KOPT-K1 (cell line): ENCODE measurements around the gene LGALS9.
"Not testable (repeated sequence)": the region's sequence is repeated elsewhere in the genome, so short reads cannot be mapped to it uniquely, and the experiment has no call there.

ENCODE experiments used
- H3K27ac ChIP-seq: fragments of 200-600 bp; sonication (generic); 2 replicates; pipeline ENCODE4 v1.5.1; 2016; ENCODE audit warnings: antibody characterized with exemption, mild to moderate bottlenecking, low read depth, low read length; ENCODE audit not compliant: poor library complexity, severe bottlenecking
- H3K36me3 ChIP-seq: fragments of 200-600 bp; sonication (generic); 2 replicates; pipeline ENCODE4 v1.5.1; 2017; ENCODE audit warnings: antibody characterized with exemption, mild to moderate bottlenecking, low read length, moderate library complexity; ENCODE audit not compliant: insufficient read depth
- H3K9me3 ChIP-seq: fragments of 200-600 bp; sonication (generic); 2 replicates; pipeline ENCODE4 v1.5.1; 2017; ENCODE audit warnings: antibody characterized with exemption, low read length, mild to moderate bottlenecking; ENCODE audit not compliant: insufficient read depth, poor library complexity, severe bottlenecking

LGALS9 gene

DNA sequence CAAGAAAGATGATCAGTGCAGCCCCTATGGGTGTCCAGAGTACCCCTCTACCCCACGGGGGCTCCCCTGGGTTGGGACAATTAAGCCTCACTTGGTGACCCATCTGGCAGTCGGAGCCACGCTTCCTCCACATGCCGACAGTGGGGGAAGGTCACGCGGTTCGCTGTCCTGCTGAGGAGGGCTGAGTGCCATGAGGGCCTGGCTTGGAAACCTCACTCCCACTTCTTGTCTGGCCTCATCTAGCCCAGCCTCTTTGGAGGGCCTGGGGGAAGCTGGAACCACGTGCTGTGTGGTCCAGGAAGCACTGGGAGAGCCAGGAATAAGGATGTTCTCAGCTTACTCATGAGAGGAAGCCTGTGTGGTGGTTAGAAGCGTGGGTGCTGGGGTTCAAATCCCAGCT lies 1.8 kb downstream of the LGALS9 start:
- not testable (repeated sequence) for H3K36me3 ChIP-seq, H3K9me3 ChIP-seq, H3K27ac ChIP-seq

DNA sequence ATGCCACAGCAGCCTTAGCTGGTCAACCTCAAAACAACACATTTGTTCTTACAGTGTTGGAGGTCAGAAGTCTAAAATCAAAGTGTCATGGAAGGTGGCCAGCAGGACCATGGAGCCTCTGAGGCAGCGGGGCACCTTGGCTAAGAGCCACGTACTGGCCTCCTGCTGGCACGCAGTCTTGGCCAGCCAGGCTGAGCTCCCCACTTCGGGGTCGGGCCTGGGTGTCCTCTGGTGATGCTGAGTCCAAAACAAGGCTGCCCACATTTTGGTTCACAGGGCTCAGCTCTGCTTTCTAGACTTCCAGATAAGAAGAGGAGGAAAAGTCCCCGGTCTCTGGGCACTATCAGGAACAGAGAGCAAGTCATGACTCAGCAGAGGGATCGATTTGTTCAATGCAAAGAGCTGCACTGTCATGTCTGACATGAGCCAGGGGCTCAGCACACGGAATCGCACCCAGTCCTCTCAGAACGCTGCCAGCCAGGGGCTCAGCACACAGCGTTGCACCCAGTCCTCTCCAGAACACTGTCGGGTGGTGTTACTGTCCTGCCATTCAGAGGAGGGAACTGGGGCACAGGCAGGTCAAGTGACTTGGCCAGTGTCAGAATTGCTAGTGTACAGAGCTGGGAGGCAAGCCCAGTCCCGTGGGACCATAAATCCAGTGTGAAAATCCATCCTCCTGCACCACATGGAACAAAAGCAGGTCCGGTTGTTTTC lies 2.5 kb downstream of the LGALS9 start:
- Histone ChIP-seq H3K9me3 (no peaks in the 10 kb centered on the region), H3K27ac (no peak overlapping the region), H3K36me3 (no peaks in the 10 kb centered on the region)

DNA sequence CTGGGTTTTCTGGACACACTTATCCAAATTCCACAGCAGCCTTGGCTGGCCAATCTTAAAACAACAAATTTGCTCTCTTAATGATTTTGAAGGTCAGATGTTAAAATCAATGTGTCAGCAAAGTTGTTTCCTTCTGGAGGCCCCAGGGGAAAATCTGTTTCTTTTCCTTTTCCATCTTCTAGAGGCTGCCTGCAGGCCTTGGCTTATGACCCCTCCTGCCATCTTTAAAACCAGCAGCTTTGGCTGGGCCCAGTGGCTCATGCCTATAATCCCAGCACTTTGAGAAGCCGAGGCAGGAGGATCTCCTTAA lies 3.0 kb downstream of the LGALS9 start:
- H3K9me3 ChIP-seq = no peaks in the 10 kb centered on the region

DNA sequence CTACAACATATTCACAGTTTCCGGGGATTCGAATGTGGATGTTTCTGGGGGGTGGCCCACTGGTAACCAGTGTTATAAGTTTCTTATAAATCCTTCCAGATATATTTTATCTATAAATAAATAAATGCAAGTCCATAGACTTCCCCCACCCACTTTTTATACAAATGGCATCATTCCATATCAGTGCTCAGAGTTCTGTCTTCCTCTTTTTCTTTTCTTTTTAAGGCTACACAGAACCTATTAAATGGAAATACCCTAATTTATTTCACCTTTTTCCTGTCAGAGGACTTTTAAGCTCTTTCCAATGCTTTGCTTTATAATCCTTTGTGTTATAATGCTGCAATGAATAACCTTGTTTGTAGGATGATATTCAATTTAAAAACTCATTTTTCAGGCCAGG lies 3.8 kb downstream of the LGALS9 start:
- Histone ChIP-seq H3K9me3 (no peaks in the 10 kb centered on the region), H3K27ac (no peak overlapping the region), H3K36me3 (peaks cover 8% of the 10 kb centered on the region; the same call in 1 of the 2 replicates)

More for the DNA sequence above, 3.0 kb downstream of the LGALS9 start:
- H3K36me3 ChIP-seq = peaks cover 4% of the 10 kb centered on the region; the same call in 1 of the 2 replicates
- H3K27ac ChIP-seq = no peak overlapping the region

DNA sequence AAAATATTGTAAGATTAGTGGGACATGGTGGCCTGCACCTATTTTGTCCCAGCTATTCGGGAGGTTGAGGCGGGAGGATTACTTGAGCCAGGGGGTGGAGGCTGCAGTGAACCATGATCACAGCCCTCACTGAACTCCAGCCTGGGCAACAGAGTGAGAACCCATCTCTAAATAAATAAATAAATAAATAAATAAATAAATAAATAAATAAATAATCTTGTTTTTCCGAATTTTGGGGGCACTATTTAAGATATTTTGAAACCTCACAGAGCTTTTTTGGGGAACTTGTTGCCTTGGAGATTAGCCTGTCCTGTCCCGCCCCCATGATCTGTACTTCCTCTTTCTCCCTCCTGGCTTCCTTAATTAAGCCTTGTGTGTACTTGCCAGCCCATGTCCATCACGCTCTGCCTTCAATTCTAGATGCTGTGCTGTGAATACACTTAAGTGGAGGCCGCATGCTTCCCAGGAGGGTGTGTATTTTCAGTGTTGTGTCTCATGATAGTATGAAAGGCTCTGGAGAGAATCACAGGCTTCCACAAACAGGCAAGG lies 4.4 kb downstream of the LGALS9 start:
- H3K36me3 ChIP-seq = peaks cover 13% of the 10 kb centered on the region; the same call in 1 of the 2 replicates
- H3K9me3 ChIP-seq = no peaks in the 10 kb centered on the region
- H3K27ac ChIP-seq = no peak overlapping the region

DNA sequence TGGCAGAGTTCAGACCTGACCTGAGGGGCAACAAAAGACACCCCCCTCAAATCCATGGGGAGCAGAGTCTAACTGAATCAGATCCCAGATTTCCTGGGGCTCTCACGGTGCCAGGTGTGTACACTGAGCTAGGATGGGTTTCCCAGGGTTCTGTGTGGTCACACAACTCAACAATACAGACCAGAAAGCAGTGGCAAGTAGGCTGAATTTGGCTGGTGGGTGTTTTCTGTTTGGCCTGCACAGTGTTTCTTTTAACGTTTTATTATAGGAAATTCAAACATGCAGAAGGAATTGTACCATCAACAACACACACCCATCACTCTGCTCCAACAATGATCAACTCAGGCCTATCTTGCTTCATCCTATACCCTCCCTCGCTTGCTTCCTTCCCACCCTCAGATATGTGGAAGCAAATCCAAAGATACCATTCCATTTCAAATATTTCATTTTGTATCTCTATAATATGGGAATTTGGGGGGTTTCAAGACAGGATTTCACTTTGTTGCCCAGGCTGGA lies 5.1 kb downstream of the LGALS9 start:
- H3K36me3 ChIP-seq = peaks cover 20% of the 10 kb centered on the region; the same call in 1 of the 2 replicates
- not testable (repeated sequence) for H3K9me3 ChIP-seq, H3K27ac ChIP-seq

DNA sequence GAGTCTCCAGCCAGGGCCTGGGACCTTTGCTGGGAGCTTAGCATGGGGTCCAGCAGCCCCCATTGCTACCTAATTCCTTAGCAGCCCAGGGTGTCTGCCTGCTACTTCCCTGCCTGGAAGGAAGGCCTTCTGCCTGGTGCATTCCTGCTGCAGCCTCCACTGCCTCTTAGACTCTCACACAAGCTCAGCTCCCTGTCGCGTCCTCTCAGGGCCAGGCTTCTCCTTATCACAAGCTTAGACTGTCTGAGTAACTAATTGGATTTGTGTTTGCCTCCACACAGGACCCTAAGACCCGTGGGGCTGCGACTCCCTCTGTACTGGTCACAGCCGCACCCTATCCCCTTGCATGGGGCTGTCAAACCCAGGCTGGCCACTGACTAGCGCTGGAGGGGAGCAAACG lies 6.8 kb downstream of the LGALS9 start:
- H3K36me3 ChIP-seq = peaks cover 21% of the 10 kb centered on the region; the same call in 1 of the 2 replicates
- H3K27ac ChIP-seq, H3K9me3 ChIP-seq: not testable (repeated sequence)

DNA sequence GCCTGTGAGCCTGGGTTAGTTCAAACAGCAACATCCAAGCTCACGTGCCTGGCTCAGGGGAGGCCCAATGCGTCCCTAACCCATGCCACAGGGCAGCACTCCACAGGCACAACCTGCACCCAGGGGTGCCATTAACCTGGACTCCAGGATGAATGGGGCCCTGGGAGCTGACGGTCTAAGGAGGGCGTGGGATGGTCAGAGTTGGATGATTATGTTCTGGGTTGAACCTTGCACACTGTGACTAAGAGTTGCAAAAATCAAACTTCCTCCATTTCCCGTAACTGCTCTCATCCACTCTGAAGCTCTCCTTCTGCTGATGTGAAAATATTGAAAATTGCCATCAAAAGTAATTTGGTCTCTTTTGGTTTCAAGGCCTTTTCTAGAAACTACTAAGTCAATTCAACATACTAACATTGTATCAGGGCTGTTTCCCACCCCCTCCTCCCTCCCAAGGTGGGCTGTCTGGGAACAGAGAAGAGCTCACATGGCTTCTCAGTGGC lies 7.5 kb downstream of the LGALS9 start:
- H3K27ac ChIP-seq, H3K9me3 ChIP-seq: not testable (repeated sequence)
- H3K36me3 ChIP-seq = peaks cover 21% of the 10 kb centered on the region; the same call in 1 of the 2 replicates

DNA sequence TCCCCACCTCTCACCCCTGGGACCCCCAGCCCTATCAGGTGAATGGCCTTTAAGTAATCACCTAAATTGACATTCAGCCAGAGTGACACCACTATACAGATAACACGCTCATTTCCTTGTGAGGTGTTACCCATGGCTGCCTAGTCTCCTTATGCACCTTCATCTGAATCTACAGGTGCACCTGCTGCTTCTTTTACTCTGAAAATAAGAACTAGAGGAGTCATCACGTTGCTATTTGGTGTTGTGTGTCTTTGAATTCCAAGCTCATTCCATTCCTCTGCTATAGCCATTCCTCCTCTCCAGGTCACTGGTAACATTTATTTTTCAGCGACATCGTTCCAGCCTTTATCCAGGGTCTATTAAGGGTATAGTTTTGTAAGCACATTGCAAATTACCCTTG lies 9.8 kb downstream of the LGALS9 start:
- H3K9me3 ChIP-seq = no peaks in the 10 kb centered on the region
- peaks cover 21% of the 10 kb centered on the region; the same call in 1 of the 2 replicates for H3K36me3 ChIP-seq
- H3K27ac ChIP-seq = no peak overlapping the region

DNA sequence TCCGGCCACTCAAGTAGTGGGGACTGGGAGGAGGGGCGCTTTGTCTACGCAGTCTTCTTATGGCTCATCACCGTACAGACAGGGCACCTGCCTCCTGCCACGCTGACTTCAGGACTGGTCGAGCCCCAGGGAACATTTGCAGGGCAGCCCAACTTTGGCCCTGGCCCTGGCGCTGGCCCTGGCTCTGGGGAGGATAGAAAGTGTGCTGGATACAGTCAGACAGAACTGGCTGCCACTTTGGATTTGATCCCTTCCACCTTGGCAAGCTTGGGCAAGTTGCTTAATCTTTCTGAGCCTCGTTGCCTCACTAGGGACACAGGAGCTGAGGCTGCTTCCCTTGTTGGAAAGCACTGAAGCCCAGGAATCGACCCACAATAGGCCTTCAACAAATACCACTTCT lies 13.6 kb downstream of the LGALS9 start:
- peaks cover 31% of the 10 kb centered on the region; the same call in 1 of the 2 replicates for H3K36me3 ChIP-seq
- no peak overlapping the region for H3K27ac ChIP-seq
- H3K9me3 ChIP-seq = no peaks in the 10 kb centered on the region

DNA sequence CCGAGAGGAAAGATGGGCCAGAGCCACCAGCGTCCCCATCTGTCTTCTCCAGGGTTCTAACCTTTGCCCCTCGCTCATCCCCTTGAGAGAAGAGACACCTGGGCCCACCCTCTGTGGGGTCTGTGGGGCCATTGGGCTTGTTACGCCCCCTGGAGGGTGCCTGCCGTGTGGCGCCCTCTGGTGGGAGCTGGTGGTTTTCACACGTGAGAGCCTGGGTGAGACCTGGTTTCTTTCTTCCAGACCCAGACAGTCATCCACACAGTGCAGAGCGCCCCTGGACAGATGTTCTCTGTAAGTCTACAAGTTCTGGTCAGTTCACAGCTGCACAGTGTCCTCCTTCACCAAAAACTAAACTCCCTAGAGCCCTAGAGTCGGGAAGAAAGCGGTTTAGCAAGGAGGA lies 14.6 kb downstream of the LGALS9 start:
- H3K36me3 ChIP-seq = peaks cover 23% of the 10 kb centered on the region; the same call in 1 of the 2 replicates
- not testable (repeated sequence) for H3K27ac ChIP-seq, H3K9me3 ChIP-seq

DNA sequence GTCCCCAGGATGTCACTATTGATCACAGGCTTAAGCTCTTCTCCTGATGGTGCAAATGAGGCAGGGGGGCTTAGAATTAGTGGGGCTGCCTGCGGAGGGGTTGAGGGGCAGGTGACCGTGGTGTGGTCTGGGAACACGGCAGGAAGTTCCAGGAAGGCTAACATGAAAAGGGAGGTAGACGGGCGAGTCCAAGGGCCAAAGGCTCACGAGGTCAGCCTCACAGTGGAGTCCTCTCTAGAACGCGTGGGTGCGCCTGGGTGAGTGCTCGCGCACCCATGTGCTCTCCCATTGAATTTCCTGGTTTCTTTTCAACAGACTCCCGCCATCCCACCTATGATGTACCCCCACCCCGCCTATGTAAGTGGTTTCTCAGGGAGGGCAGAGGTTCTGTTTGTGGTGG lies 15.2 kb downstream of the LGALS9 start:
- no peak overlapping the region for H3K27ac ChIP-seq
- H3K9me3 ChIP-seq = no peaks in the 10 kb centered on the region
- H3K36me3 ChIP-seq = peaks cover 18% of the 10 kb centered on the region; the same call in 1 of the 2 replicates

DNA sequence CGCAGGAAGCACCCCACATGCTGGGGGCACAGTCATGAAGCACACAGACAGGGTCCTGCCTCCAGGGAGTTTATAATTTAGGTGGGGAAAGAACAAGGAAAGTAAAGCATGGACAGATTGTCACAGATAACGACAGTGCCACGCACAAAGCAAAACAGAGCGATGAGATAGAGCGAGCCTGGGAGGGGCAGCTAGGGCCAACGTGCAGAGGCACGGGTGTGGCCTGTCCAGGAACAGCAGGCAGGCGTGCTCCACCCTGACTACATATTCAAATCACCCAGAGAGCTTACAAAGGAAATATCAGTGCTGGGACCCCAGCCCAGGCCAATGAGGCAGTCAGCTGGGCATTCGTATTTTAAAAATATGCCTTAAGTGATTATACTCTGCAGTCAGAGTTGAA lies 16.8 kb downstream of the LGALS9 start:
- Histone ChIP-seq H3K27ac (no peak overlapping the region), H3K9me3 (no peaks in the 10 kb centered on the region), H3K36me3 (peaks cover 18% of the 10 kb centered on the region; the same call in 1 of the 2 replicates)

DNA sequence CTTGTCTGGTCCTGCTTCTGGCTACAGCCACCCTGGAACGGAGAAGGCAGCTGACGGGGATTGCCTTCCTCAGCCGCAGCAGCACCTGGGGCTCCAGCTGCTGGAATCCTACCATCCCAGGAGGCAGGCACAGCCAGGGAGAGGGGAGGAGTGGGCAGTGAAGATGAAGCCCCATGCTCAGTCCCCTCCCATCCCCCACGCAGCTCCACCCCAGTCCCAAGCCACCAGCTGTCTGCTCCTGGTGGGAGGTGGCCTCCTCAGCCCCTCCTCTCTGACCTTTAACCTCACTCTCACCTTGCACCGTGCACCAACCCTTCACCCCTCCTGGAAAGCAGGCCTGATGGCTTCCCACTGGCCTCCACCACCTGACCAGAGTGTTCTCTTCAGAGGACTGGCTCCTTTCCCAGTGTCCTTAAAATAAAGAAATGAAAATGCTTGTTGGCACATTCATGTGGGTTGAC lies 18.2 kb downstream of the LGALS9 start:
- H3K36me3 ChIP-seq = peaks cover 18% of the 10 kb centered on the region; the same call in 1 of the 2 replicates
- H3K9me3 ChIP-seq, H3K27ac ChIP-seq: not testable (repeated sequence)

DNA sequence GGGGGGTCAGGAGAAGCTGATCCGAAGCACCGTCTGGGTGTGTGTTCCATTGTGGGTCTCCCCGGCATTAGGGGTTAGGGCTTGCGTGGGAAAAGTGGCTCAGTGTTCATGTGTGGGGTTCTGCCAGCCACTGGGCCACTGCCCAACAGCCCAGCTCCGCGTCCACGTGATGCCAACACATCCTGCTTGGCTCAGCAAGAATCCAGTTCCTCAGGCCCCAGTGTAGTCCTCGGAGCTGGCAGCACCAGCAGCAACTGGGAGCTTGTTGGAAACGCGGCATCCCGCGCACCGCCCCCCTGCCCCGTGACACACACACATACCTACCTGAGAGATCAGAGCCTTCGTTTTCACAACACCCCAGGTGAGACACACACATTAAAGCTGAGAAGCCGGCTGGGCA lies 18.9 kb downstream of the LGALS9 start:
- H3K27ac ChIP-seq = no peak overlapping the region
- H3K36me3 ChIP-seq = peaks cover 18% of the 10 kb centered on the region; the same call in 1 of the 2 replicates
- H3K9me3 ChIP-seq = no peaks in the 10 kb centered on the region
